HepG2 (cell line): ENCODE data around the gene CMIP. TPM values are rescaled to one million over a fixed set of nuclear protein-coding genes. Genes with fewer than 3 reads are reported as not detected.
A peak's percentile ranks its signal among the peaks of the same experiment; 100 is the strongest.

Experiments
- RBM22 ChIP-seq: fragments of 200-400 bp; formaldehyde crosslinking; optimal IDR thresholded peaks from 2 replicates; pipeline ENCODE3; 2017; ENCODE audit warnings: mild to moderate bottlenecking, low read length, moderate library complexity
- ZNF776 ChIP-seq: sonication (generic); formaldehyde crosslinking; IDR thresholded peaks from 2 replicates; pipeline ENCODE4 v1.4.0; 2020; ENCODE audit warnings: mild to moderate bottlenecking, missing genetic modification reagents
- polyA plus RNA-seq, 8 experiments: library from polyadenylated mRNA; depleted of rRNA in 3 of 8; stranded (reverse) in 7 of 8; unstranded in 1 of 8; fragments of >200 nt; fragmentation: Illumina TruSeq in 4 of 8; extraction: Trizol in 4 of 8; gene quantifications; 2 replicates each; pipeline versions ENCODE4 v1.2.1 to v1.2.3, GENCODE V29; 2011 to 2016; ENCODE audit warnings: low read depth in 4 of 8, missing spikeins in 1 of 8, mixed read lengths in 1 of 8; ENCODE audit not compliant: insufficient read depth in 1 of 8
- total RNA-seq, 5 experiments: library from RNA; depleted of rRNA; stranded (reverse); fragments of >200 nt; fragmentation: Illumina TruSeq; extraction: Trizol; gene quantifications; 2 replicates each; pipeline ENCODE4 v1.2.3, GENCODE V29; 2016; ENCODE audit warnings: low read depth in 1 of 5
- TF ChIP-seq, protein P1 (sequence below): sonication (generic); formaldehyde crosslinking; IDR thresholded peaks from 2 replicates; pipeline ENCODE4 v1.4.0; 2020; ENCODE audit warnings: mild to moderate bottlenecking, missing genetic modification reagents

The CMIP gene
- total and polyA plus RNA-seq, 2 of the 13 experiments (the other 11 are each of a cell fraction or from before 2014, with no cell fraction given): 10.9 to 18.1 TPM

DNA sequence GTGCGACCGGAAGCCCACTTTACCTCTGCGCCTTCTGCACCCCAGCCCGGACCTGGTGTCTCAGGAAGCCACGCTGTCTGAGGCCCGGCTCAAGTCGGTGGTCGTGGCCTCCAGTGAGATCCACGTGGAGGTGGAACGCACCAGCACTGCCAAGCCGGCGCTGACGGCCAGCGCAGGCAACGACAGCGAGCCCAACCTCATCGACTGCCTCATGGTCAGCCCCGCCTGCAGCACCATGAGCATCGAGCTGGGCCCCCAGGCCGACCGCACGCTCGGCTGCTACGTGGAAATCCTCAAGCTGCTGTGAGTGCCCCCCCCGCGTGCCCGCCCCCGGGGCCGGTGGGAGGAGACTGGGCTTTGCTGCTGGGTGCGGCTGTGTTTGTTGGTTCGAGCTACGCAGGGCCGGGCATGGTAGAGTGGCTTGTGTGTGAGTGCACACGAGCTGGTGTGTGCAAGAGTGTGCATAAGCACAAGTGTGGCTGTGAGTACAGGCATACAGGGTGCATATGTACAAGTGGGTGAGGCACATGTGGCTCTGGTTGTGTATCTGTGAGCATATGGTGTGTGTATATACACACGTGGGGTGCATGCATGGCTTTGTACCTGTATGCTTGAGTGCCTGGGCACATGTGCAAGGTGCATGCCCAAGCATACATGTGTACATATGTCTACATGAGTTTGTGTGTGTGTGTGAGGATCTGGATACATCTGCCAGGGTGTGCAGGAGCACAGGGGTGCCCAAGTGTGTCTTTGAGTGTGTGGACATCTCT lies 233.9 kb downstream of the CMIP start (continued):
- TF ChIP-seq, protein P1, sequence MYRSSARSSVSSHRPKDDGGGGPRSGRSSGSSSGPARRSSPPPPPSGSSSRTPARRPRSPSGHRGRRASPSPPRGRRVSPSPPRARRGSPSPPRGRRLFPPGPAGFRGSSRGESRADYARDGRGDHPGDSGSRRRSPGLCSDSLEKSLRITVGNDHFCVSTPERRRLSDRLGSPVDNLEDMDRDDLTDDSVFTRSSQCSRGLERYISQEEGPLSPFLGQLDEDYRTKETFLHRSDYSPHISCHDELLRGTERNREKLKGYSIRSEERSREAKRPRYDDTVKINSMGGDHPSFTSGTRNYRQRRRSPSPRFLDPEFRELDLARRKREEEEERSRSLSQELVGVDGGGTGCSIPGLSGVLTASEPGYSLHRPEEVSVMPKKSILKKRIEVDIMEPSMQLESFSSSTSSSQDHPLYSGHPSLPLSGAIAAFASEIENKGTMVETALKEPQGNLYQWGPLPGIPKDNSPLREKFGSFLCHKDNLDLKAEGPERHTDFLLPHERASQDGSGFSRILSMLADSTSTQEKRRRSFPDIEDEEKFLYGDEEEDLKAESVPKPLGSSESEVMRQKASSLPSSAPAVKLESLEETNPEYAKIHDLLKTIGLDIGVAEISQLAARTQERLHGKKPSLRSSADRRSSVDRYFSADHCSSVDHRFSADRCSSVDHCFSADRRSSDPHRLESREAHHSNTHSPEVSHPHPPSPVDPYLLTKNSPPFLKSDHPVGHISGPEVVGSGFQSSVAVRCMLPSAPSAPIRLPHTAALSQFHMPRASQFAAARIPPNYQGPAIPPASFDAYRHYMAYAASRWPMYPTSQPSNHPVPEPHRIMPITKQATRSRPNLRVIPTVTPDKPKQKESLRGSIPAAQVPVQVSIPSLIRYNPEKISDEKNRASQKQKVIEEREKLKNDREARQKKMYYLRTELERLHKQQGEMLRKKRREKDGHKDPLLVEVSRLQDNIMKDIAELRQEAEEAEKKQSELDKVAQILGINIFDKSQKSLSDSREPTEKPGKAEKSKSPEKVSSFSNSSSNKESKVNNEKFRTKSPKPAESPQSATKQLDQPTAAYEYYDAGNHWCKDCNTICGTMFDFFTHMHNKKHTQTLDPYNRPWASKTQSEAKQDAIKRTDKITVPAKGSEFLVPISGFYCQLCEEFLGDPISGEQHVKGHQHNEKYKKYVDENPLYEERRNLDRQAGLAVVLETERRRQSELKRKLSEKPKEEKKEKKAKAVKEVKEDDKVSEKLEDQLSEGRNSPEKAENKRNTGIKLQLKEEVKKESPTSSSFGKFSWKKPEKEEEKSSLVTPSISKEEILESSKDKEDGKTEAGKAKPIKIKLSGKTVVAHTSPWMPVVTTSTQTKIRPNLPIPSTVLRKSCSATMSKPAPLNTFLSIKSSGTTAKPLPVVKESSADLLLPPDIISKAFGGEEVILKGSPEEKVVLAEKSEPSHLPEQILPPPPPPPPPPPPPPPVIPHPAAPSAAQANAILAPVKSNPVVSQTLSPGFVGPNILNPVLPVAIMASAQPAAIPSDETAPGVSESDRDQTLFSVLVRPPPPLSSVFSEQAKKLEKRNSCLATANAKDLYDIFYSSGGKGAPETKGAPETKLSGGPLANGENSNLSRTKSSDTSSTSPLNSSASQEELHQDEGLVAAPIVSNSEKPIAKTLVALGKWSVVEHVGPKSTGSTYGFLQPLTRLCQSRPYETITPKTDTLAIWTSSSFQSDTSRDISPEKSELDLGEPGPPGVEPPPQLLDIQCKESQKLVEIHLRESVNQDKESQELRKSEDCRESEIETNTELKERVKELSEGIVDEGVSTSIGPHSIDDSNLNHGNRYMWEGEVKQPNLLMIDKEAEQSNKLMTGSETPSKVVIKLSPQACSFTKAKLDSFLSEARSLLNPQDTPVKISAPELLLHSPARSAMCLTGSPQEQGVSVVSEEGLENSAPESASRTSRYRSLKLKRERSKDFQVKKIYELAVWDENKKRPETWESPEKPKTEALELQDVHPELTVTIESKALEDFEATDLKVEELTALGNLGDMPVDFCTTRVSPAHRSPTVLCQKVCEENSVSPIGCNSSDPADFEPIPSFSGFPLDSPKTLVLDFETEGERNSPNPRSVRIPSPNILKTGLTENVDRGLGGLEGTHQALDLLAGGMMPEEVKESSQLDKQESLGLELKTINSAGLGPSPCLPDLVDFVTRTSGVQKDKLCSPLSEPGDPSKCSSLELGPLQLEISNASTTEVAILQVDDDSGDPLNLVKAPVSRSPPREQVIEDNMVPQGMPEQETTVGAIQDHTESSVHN (CRISPR knock-in tag): 0 out of 2 replicates have a peak, but pooled peaks have one; percentile 33
- TF ChIP-seq ZNF776 (CRISPR knock-in tag) (peak; percentile 64; the same call in 1 of the 2 replicates), RBM22 (peak; percentile 77)
